HepG2 (cell line): ENCODE measurements around the gene NOTCH3. TPM values are rescaled to one million over a fixed set of nuclear protein-coding genes. Genes with fewer than 3 reads are reported as not detected.

Experiments used
- ATAC-seq: fragments of 200-7000 bp; cut with Tn5 transposase; 3 replicates; pipeline ENCODE4 v1.9.1; 2020; ENCODE audit warnings: mild to moderate bottlenecking, moderate library complexity
- BruUV-seq: library from RNA; stranded (reverse); fragments of 400-500 nt; replicated peaks from 2 replicates; lab custom pipeline; 2021; lab: Mats Ljungman, UMichigan
- CTCF ChIA-PET: fragments of 300-600 bp; formaldehyde crosslinking; extraction: SDS; loops from one replicate; lab custom pipeline; 2021; ENCODE audit warnings: low total read pairs, inconsistent platforms, low intra/inter-chr PET ratio; lab: Yijun Ruan, JAX
- POLR2A ChIA-PET: fragments of 350-600 bp; sonication (Branson Sonifier 250); formaldehyde crosslinking; loops from one replicate; lab custom pipeline; 2020; ENCODE audit warnings: antibody characterized with exemption, inconsistent platforms; lab: Yijun Ruan, JAX
- DNase-seq: peaks from one replicate; pipeline ENCODE4 v3.0.0-alpha.2; 2015; ENCODE audit warnings: low spot score
- FAIRE-seq: peaks from 3 replicates; lab custom pipeline; 2011; peaks lifted over from hg19 to GRCh38; lab: Jason Lieb, UNC
- H2AFZ ChIP-seq: one replicate; pipeline ENCODE4 v1.6.1; 2011; ENCODE audit warnings: low read length, inconsistent platforms
- H3K27ac ChIP-seq: fragments of 300-600 bp; 3 replicates; pipeline ENCODE4 v1.8.0; 2011; ENCODE audit warnings: mixed run types, mild to moderate bottlenecking, mixed read lengths, low read length, inconsistent platforms; ENCODE audit not compliant: insufficient read depth; ENCODE audit errors: extremely low read length
- H3K27me3 ChIP-seq, 2 experiments: fragments of 200-600 bp in 1 of 2; 2 replicates in 1 of 2; 3 replicates in 1 of 2; pipeline versions ENCODE4 v1.6.0 to v1.8.0; 2011; ENCODE audit warnings: low read length in 2 of 2, mild to moderate bottlenecking in 2 of 2, moderate library complexity in 2 of 2, inconsistent platforms in 1 of 2; ENCODE audit not compliant: insufficient read depth in 2 of 2, control insufficient read depth in 1 of 2
- H3K36me3 ChIP-seq, 2 experiments: fragments of 200-600 bp in 1 of 2; replicated peaks in 1 of 2; 2 replicates in 1 of 2; 3 replicates in 1 of 2; pipeline versions ENCODE4 v1.5.1 to v1.8.0; 2011; ENCODE audit warnings: low read length in 2 of 2, inconsistent platforms in 1 of 2; ENCODE audit not compliant: insufficient read depth in 2 of 2, control insufficient read depth in 1 of 2
- H3K4me1 ChIP-seq: 2 replicates; pipeline ENCODE4 v1.5.1; 2012; ENCODE audit warnings: low read length, inconsistent platforms; ENCODE audit not compliant: insufficient read depth
- H3K4me2 ChIP-seq: 2 replicates; pipeline ENCODE4 v1.6.0; 2011; ENCODE audit warnings: low read depth, low read length, inconsistent platforms
- H3K4me3 ChIP-seq, 3 experiments: fragments of 200-600 bp in 1 of 3; sonication (generic), shearing (Covaris generic) in 1 of 3; replicated peaks in 1 of 3; 2 replicates each; pipeline ENCODE4 v1.5.1; 2011 to 2016; ENCODE audit warnings: low read length in 3 of 3, inconsistent platforms in 2 of 3, low read depth in 2 of 3, mild to moderate bottlenecking in 2 of 3, control low read depth in 1 of 3, mixed read lengths in 1 of 3; ENCODE audit not compliant: insufficient read depth in 1 of 3
- H3K79me2 ChIP-seq: one replicate; pipeline ENCODE4 v1.6.1; 2011; ENCODE audit warnings: low read length, inconsistent platforms; ENCODE audit not compliant: insufficient read depth
- H3K9ac ChIP-seq: 2 replicates; pipeline ENCODE4 v1.6.0; 2011; ENCODE audit warnings: mild to moderate bottlenecking, low read depth, low read length, inconsistent platforms; ENCODE audit not compliant: insufficient read depth
- H3K9me3 ChIP-seq: 2 replicates; pipeline ENCODE4 v1.5.1; 2012; ENCODE audit warnings: mild to moderate bottlenecking, low read length
- H4K20me1 ChIP-seq: 2 replicates; pipeline ENCODE4 v1.6.0; 2011; ENCODE audit warnings: inconsistent platforms, mild to moderate bottlenecking, low read length, moderate library complexity; ENCODE audit not compliant: insufficient read depth
- AGO2 ChIP-seq: fragments of 200-400 bp; formaldehyde crosslinking; optimal IDR thresholded peaks from 2 replicates; pipeline ENCODE3; 2017; ENCODE audit warnings: mild to moderate bottlenecking, low read depth, low read length, moderate library complexity
- CBX5 ChIP-seq: sonication (generic); formaldehyde crosslinking; IDR thresholded peaks from 2 replicates; pipeline ENCODE4 v1.4.0; 2020; ENCODE audit warnings: missing genetic modification reagents, borderline replicate concordance
- CREBL2 ChIP-seq: sonication (generic); formaldehyde crosslinking; IDR thresholded peaks from 2 replicates; pipeline ENCODE4 v1.8.1; 2023; ENCODE audit warnings: missing genetic modification reagents, mild to moderate bottlenecking, borderline replicate concordance
- RBM22 ChIP-seq: fragments of 200-400 bp; formaldehyde crosslinking; optimal IDR thresholded peaks from 2 replicates; pipeline ENCODE3; 2017; ENCODE audit warnings: mild to moderate bottlenecking, low read length, moderate library complexity
- WGBS: methylation state at CpG from one replicate; pipeline ENCODE4 v1.1.6; 2017; ENCODE audit warnings: low lambda C conversion rate; 5-methylcytosine and 5-hydroxymethylcytosine counted together
- in situ Hi-C: cut with HindIII; loops from 2 replicates; pipeline ENCODE4 v1.10.0; 2017; ENCODE audit warnings: low pct_unique_long_range_greater_than_20kb; ENCODE audit not compliant: extremely low pct_ligation_motif_present
- intact Hi-C: fragments of 100-400 bp; cut with micrococcal nuclease; formaldehyde crosslinking; loops from one replicate; pipeline ENCODE4 v1.10.0; 2022; ENCODE audit not compliant: unreplicated experiment
- polyA plus RNA-seq, 8 experiments: library from polyadenylated mRNA; depleted of rRNA in 3 of 8; stranded (reverse) in 7 of 8; unstranded in 1 of 8; fragments of >200 nt; fragmentation: Illumina TruSeq in 4 of 8; extraction: Trizol in 4 of 8; gene quantifications; 2 replicates each; pipeline versions ENCODE4 v1.2.1 to v1.2.3, GENCODE V29; 2011 to 2016; ENCODE audit warnings: low read depth in 4 of 8, missing spikeins in 1 of 8, mixed read lengths in 1 of 8; ENCODE audit not compliant: insufficient read depth in 1 of 8
- total RNA-seq, 5 experiments: library from RNA; depleted of rRNA; stranded (reverse); fragments of >200 nt; fragmentation: Illumina TruSeq; extraction: Trizol; gene quantifications; 2 replicates each; pipeline ENCODE4 v1.2.3, GENCODE V29; 2016; ENCODE audit warnings: low read depth in 1 of 5
- TF ChIP-seq, protein P1 (sequence below): sonication (generic); formaldehyde crosslinking; IDR thresholded peaks from 2 replicates; pipeline ENCODE4 v1.8.1; 2023; ENCODE audit warnings: mild to moderate bottlenecking, inconsistent platforms, moderate library complexity, missing genetic modification reagents, borderline replicate concordance
- TF ChIP-seq, protein P2 (sequence below): IDR thresholded peaks from 2 replicates; pipeline ENCODE4 v1.6.1; 2016; ENCODE audit warnings: missing compliant biosample characterization, missing genetic modification reagents, borderline replicate concordance
- TF ChIP-seq, protein P3 (sequence below): sonication (generic); formaldehyde crosslinking; IDR thresholded peaks from 2 replicates; pipeline ENCODE4 v1.9.0; 2022; ENCODE audit warnings: low read depth, missing genetic modification reagents

The NOTCH3 gene
- total and polyA plus RNA-seq, 2 of the 13 experiments (the other 11 are each of a cell fraction or from before 2014, with no cell fraction given) = 0.09 to 0.28 TPM

- POLR2A ChIA-PET = no interaction called here
Observed at GRCh38 chr19:15244106-15244803, 43.5 kb upstream of the NOTCH3 start.

DNA sequence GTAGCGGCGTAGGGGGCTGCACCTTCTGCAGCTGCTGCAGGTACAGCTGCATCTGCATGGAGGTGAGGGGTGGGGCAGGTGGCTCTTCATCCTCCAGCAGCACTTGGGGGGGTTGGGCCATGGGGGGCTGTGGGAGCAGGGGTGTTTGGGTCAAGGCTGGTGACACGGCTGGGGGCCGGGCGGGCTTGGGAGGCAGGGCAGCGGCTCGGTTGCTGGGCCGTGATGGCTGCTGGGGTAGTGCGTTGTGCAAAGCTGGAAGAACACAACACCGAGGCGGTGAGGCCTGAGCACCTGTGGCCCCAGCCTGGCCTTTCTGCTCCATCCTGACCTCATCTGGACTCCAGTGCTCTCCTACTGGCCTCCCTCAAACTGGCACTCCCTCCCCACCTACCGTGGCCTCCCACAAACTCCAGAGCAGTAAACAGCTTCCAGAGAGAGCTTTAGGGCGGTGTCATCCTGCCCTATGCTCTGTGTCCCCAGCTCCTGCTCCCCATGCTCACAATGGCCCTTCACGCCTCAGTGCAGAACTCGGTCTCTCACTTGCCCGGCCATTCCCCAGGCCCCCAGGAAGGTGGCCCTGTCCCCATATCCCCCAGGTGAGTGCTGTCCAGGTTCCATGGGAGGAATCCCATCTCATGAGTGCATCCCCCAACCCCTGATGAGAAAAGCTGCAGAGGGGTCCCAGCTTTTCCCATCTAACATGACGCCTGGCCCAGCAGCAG is 42.6 kb upstream of the NOTCH3 start:
- Histone ChIP-seq H3K79me2 (no peaks in the 10 kb centered on the region), H3K4me3 (no peak overlapping the region), H4K20me1 (peaks cover 16% of the 10 kb centered on the region; the same call in 1 of the 2 replicates), H3K9ac (no peak overlapping the region), H3K27ac (no peak overlapping the region), H3K4me1 (peaks cover 14% of the 10 kb centered on the region), H2AFZ (no peak overlapping the region), H3K27me3 (no peaks in the 10 kb centered on the region), H3K9me3 (no peaks in the 10 kb centered on the region), H3K4me2 (no peak overlapping the region), H3K36me3 (peaks cover 53 to 81% of the 10 kb centered on the region in 2 experiments)
- DNase-seq (no peak), FAIRE-seq (no peak), ATAC-seq (no peak)
- ChIA-PET POLR2A (no interaction called here), CTCF (no interaction called here)
- in situ Hi-C loops (no loop called here), intact Hi-C loops (no loop called here)
- 97% methylated on average over 13 of the region's 17 CpGs for WGBS
- BruUV-seq = no TSS peak
- peak; percentile 92 for TF ChIP-seq RBM22
- no peak for TF ChIP-seq CREBL2 (CRISPR knock-in tag)
- TF ChIP-seq AGO2 = peak; percentile 44
- TF ChIP-seq, protein P1, sequence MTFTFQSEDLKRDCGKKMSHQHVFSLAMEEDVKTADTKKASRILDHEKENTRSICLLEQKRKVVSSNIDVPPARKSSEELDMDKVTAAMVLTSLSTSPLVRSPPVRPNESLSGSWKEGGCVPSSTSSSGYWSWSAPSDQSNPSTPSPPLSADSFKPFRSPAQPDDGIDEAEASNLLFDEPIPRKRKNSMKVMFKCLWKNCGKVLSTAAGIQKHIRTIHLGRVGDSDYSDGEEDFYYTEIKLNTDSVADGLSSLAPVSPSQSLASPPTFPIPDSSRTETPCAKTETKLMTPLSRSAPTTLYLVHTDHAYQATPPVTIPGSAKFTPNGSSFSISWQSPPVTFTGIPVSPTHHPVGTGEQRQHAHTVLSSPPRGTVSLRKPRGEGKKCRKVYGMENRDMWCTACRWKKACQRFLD = no peak
- TF ChIP-seq, protein P2, sequence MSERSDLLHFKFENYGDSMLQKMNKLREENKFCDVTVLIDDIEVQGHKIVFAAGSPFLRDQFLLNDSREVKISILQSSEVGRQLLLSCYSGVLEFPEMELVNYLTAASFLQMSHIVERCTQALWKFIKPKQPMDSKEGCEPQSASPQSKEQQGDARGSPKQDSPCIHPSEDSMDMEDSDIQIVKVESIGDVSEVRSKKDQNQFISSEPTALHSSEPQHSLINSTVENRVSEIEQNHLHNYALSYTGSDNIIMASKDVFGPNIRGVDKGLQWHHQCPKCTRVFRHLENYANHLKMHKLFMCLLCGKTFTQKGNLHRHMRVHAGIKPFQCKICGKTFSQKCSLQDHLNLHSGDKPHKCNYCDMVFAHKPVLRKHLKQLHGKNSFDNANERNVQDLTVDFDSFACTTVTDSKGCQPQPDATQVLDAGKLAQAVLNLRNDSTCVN (CRISPR knock-in tag) = no peak

More at GRCh38 chr19:15244106-15244803, 43.5 kb upstream of the NOTCH3 start:
- H3K27ac ChIP-seq = no peak overlapping the region
- H2AFZ ChIP-seq = no peak overlapping the region
- H3K4me1 ChIP-seq = peaks cover 22% of the 10 kb centered on the region
- no peaks in the 10 kb centered on the region for H3K27me3 ChIP-seq
- 96% methylated on average over 24 of the region's 24 CpGs for WGBS
- peaks cover 51 to 82% of the 10 kb centered on the region in 2 experiments for H3K36me3 ChIP-seq
- peaks cover 24% of the 10 kb centered on the region; the same call in 1 of the 2 replicates for H4K20me1 ChIP-seq
- H3K4me2 ChIP-seq = no peak overlapping the region
- no peak for FAIRE-seq
- TF ChIP-seq CBX5 (CRISPR knock-in tag) = no peak
- TF ChIP-seq, protein P3, sequence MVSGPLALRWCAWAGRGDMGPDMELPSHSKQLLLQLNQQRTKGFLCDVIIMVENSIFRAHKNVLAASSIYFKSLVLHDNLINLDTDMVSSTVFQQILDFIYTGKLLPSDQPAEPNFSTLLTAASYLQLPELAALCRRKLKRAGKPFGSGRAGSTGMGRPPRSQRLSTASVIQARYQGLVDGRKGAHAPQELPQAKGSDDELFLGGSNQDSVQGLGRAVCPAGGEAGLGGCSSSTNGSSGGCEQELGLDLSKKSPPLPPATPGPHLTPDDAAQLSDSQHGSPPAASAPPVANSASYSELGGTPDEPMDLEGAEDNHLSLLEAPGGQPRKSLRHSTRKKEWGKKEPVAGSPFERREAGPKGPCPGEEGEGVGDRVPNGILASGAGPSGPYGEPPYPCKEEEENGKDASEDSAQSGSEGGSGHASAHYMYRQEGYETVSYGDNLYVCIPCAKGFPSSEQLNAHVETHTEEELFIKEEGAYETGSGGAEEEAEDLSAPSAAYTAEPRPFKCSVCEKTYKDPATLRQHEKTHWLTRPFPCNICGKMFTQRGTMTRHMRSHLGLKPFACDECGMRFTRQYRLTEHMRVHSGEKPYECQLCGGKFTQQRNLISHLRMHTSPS (CRISPR knock-in tag) = no peak
- TF ChIP-seq, all 625 proteins: peak for 0
- no peak overlapping the region for H3K9ac ChIP-seq
- DNase-seq (no peak), ATAC-seq (no peak)
- no peak overlapping the region for H3K4me3 ChIP-seq
- in situ Hi-C loops = no loop called here
- H3K79me2 ChIP-seq = no peaks in the 10 kb centered on the region
- CTCF ChIA-PET = no interaction called here
- H3K9me3 ChIP-seq = no peaks in the 10 kb centered on the region
- intact Hi-C loops = no loop called here
- BruUV-seq = no TSS peak
